H1 (cell line): ENCODE measurements around the gene ALDH7A1. TPM values are rescaled to one million over a fixed set of nuclear protein-coding genes. Genes with fewer than 3 reads are reported as not detected.

ENCODE experiments used
- BACH1 ChIP-seq: IDR thresholded peaks from 2 replicates; pipeline ENCODE4 v1.6.1; 2012; ENCODE audit warnings: low read length, improper control_type of control experiment
- EZH2 ChIP-seq: fragments of 200-600 bp; sonication (generic); IDR thresholded peaks from 2 replicates; pipeline ENCODE4 v1.7.1; 2012; ENCODE audit warnings: low read depth, mild to moderate bottlenecking, moderate library complexity, low read length, inconsistent platforms; ENCODE audit not compliant: severe bottlenecking
- HDAC2 ChIP-seq, 2 experiments: fragments of 300-600 bp in 1 of 2; sonication (generic) in 1 of 2; IDR thresholded peaks; 2 replicates each; pipeline ENCODE4 v1.6.1; 2011 to 2012; ENCODE audit warnings: low read depth in 2 of 2, low read length in 2 of 2, mild to moderate bottlenecking in 2 of 2, moderate library complexity in 2 of 2, borderline replicate concordance in 1 of 2, inconsistent platforms in 1 of 2
- SIRT6 ChIP-seq: IDR thresholded peaks from one replicate; pipeline ENCODE4 v1.7.1; 2012; ENCODE audit warnings: low read length, inconsistent platforms
- TAF7 ChIP-seq: optimal IDR thresholded peaks from 2 replicates; pipeline ENCODE3; 2011; ENCODE audit warnings: low read depth, mild to moderate bottlenecking, inconsistent platforms, low read length, moderate library complexity, borderline replicate concordance
- TBP ChIP-seq: IDR thresholded peaks from 2 replicates; pipeline ENCODE4 v1.6.1; 2011; ENCODE audit warnings: low read depth, low read length, improper control_type of control experiment
- polyA plus RNA-seq, 7 experiments: library from polyadenylated mRNA; depleted of rRNA in 3 of 7; stranded (reverse) in 5 of 7; unstranded in 2 of 7; fragments of >200 nt in 5 of 7; fragments of 200-250 nt in 2 of 7; gene quantifications; 1 replicate in 5 of 7; 2 replicates in 1 of 7; 4 replicates in 1 of 7; pipeline versions ENCODE4 v1.2.1 to v1.2.3, GENCODE V29; 2011 to 2013; ENCODE audit warnings: missing spikeins in 2 of 7, mixed read lengths in 2 of 7
- total RNA-seq: library from RNA; stranded (reverse); fragmentation: NEBNext Ultra II Directional; extraction: Animal tissue kit (Norgen Biotek cat#: 25700); gene quantifications from 2 replicates; pipeline ENCODE4 v1.2.1, GENCODE V29; 2021

Gene ALDH7A1
- total and polyA plus RNA-seq, 2 of the 8 experiments (the other 6 are each of a cell fraction or from before 2014, with no cell fraction given): 99.6 to 225 TPM

- TF ChIP-seq SIRT6: no peak
- no peak for TF ChIP-seq TBP
- no peak for TF ChIP-seq EZH2
- no peak for TF ChIP-seq BACH1
- TF ChIP-seq TAF7: no peak
- TF ChIP-seq HDAC2 (IDR thresholded peaks at IDR 0.05; ENCODE audit: borderline replicate concordance in 1 of 2, low read depth in 2 of 2, low read length in 2 of 2): no peak
- TF ChIP-seq, all 59 proteins: peak for 0
Observed at GRCh38 chr5:126534553-126534952, 60.5 kb downstream of the ALDH7A1 start (continued).
